Loucy (cell line): Measurements from ENCODE around the gene PIGM.

Experiments
- EZH2phosphoT487 ChIP-seq: fragments of 200-600 bp; IDR thresholded peaks from 2 replicates; pipeline ENCODE4 v1.6.1; 2018; ENCODE audit warnings: antibody characterized with exemption, mild to moderate bottlenecking, moderate library complexity, borderline replicate concordance
- TF ChIP-seq, protein P1 (sequence below): fragments of 200-600 bp; sonication (generic); conservative IDR thresholded peaks from 2 replicates; pipeline ENCODE4 v1.5.1; 2014; ENCODE audit warnings: mild to moderate bottlenecking, antibody characterized with exemption, low read length

DNA sequence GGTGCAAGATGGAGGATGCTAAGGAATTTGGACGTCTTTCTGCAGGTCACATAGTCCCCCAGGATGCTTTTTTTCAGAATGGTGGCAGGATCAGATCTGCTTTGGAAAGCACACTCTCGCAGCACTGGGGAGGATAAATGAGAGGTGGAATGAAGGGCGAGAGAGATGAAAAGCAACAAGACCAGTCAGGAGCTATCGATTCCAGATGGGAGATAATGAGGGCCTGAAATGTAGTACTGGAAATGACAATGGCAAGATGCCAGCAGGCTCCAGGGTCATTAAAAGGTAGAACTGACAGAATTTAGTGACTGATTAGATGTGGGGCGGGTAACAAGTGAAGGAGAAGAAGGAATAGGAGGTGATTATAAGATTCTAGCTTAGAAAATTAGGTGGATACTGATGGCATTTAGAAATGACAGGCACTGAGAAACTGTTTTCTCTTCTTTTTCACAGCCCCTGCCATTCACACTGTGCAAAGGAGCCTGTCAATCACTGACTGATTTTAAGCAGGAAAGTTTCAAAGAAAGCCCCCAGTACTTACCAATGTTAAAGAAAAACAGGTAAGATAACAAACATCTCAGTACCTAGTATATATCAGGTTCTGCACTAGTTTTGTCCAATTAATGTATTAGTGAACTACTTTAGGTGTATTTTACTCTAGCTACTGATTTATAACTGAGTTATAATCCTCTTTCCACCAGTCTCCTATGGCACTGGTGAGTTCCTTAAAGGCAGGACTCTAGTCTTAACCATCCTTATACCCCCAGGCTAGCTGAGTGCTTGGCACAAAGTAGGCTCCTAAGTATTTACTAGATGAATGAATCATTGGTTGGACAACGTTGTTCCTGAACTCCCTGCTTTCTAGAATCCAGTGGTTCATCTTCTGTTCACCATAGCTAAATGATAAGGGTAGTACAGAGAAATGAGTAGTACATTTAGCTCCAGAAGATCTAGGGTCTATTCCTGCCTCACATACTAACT, 9.2 kb downstream of the PIGM start:
- TF ChIP-seq, protein P1, sequence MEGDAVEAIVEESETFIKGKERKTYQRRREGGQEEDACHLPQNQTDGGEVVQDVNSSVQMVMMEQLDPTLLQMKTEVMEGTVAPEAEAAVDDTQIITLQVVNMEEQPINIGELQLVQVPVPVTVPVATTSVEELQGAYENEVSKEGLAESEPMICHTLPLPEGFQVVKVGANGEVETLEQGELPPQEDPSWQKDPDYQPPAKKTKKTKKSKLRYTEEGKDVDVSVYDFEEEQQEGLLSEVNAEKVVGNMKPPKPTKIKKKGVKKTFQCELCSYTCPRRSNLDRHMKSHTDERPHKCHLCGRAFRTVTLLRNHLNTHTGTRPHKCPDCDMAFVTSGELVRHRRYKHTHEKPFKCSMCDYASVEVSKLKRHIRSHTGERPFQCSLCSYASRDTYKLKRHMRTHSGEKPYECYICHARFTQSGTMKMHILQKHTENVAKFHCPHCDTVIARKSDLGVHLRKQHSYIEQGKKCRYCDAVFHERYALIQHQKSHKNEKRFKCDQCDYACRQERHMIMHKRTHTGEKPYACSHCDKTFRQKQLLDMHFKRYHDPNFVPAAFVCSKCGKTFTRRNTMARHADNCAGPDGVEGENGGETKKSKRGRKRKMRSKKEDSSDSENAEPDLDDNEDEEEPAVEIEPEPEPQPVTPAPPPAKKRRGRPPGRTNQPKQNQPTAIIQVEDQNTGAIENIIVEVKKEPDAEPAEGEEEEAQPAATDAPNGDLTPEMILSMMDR = no peak
- no peak for TF ChIP-seq EZH2phosphoT487
